SKM-1 treated with dmso at 0.1 percent for 144 hours (cell line): Measurements from ENCODE around the gene GET3.
"Not testable (repeated sequence)": the region's sequence is repeated elsewhere in the genome, so short reads cannot be mapped to it uniquely, and the experiment has no call there.

Source experiments
- DNase-seq: peaks from one replicate; lab custom pipeline; 2025; ENCODE audit not compliant: unreplicated experiment; lab: John Stamatoyannopoulos, UW

The GET3 gene

GRCh38 chr19:12715102-12715501 is 22.2 kb upstream of the GET3 start:
- DNase-seq, result no peak

- no peak for DNase-seq
Measured at GRCh38 chr19:12715929-12716328, 21.4 kb upstream of the GET3 start.

DNA sequence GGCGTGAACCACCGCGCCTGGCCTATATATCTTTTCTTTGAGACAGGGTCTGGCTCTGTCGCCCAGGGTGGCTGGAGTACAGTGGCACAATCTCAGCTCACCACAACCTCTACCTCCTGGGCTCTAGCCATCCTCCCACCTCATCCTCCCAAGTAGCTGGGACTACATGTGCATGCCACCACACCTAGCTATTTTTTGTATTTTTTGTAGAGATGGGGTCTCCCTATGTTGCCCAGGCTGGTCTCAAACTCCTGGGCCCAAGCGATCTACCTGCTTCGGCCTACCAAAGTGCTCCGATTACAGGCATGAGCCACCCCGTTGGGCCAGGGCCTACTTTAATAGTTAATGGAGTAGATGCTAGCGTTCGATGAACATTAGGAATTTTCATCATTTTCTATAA is 17.0 kb upstream of the GET3 start:
- no peak for DNase-seq

DNA sequence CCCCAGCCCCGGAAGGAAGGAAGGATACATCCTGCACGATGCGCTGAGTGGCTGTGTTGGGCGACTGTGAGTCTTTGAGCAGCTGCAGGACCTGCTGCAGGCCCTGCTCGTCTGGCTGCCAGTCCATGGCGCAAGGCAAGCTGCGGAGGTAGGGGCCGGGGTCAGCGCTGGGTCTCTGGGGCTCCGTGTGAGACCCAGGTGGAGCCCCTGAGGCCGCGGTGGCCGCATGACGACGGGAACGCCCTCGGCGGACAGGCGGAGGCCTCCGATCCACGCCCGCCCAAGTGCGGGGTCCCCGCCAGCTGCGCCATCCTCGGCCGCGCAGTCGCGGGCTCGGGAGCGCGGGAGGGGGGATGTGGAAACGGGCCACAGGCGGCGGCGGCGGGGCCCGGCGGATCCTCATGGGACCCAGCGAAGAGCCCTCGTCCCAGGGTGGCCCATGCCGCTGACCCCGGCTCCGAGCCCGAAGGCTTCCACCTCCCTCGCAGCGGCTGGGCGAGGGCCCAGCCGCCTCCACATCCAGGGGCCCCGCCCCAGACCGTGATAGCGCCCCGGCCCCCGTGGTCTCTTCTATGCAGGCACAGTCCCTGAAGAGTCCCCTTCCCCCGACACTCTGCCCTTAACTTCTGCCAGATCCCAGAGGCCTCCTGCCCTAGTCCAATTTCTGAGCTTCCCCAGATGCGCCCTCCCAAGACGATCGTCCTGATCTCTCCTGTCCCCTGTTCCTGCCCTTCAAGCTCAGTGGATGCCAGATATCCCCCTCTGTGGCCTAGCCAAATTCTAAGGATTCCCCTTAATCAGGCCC is 16.2 kb upstream of the GET3 start:
- DNase-seq, result no peak

DNA sequence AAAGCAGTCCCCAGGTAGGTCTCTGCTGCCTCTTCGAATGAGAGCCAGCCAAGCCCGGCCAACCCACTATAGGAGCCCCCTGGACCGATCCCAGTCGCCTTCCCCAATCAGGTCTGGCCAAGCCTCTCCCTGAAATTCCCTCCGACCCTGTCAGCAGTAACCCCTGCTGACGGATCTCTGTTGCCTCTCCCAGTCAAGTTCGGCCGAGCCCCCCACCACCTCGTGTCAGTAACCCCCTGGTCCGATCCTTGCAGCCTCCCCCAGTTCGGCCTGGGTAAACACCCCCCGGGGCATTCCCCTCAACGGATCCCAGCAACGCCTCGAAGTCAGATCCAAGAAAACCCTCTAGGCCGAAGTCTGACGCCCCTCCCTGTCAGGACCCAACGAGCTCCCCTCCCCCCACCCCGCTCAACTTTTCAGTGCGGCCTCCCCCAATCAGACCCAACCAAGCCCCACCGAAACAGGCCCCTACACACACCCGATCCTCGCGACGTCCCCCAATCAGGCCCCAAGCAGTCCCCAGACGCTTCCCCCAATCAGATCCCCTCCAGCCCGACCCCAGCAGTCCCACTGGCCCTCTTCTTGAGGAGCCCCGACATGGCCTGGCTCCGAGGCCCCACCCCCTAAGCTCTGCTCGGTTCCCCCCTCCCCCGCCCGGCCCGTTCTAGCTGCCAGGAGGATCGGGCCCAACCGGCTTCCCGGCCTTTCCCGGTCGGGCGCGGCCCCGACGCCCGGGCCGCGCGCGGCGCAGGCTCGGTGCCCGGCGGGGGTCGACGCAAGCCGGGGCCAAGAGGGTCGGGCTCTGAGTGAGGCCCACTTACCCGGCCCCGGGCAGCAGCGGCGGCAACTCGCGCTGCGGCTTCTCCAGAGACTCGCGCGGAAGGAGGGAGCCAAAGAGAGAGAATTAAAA is 15.4 kb upstream of the GET3 start:
- no peak for DNase-seq

DNA sequence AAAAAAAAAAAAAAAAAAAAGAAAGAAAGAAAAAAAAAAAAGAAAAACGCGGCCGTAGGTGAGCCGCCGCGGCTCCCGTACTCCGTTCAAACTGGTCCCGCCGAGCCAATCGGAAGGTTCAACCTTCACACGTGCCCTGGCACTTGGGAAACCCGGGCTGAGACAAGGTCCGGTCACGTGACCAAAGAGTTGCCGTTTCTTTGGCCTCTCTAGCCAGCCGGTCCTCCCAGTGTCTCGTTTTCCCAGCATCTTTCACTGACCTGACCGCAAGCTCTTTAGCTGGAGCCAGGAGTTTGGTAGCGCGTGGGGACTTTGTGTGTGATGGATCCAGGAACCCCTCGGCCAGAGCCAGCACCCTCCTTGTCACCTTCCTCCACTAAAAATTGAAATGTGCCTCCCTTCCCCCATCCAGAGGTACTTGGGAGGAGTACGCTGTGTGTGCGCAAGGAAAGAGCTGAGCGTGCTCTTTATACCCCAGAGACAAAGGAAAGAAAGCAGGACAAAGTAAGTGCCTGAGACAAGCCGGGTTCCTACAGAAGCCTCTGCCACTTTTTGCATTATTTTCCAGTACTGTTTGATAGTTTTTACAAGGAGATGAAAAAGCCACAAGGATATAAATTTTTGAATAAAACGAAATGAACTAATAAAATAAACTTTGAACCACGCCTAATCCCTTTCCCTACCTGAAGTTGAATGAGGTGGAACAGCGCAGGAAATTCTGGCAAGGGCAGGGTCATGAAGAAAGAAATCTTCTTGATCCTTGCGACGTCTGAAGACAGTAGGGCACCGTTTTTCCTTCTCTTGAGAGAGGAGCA is 14.5 kb upstream of the GET3 start:
- DNase-seq, result peak; percentile 97

- DNase-seq, result no peak
Measured at GRCh38 chr19:12723381-12723640, 14.0 kb upstream of the GET3 start.

DNA sequence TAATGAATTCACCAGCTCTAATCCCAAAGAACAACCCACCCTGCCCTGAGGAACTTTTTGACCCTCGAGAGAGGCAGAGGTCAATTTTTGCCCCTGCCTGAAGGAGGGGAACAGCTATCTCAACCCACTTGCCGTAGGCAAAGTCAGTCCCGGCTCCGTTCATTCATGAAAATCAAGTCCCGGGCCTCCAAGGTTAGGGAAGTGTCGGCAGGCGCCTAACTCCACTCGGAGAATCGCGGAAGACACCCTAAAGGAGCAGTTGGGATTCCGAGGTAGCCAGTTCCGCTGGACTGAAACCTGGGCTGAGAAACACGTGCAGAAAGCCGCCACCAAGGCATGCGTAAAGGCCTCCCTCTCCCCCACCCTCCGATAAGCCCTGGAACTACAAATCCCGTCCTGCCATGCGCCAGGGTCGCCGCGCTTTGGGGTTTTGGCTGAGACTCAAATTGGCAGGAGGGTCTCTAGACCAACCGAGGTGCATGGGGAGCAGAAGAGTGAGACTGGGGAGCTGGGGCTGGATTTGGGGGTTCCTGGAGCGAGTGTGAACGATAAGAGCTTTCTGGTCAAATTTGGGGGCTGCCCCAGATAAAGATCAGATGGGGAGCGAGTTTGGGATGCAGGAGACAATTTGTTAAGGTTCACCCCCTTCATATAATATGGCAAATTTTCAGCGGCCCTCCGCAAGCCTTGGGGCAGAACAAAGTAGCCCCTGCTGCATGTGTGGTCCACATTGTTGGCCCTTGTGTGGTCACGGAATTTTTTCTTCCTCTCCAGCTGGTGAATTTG is 13.5 kb upstream of the GET3 start, which contains the start of gene TNPO2:
Gene TNPO2 (minus strand): TSS at position 292 of the 786 bp plus-strand sequence. CDS start 2,955 bp downstream, outside the sequence.
- peak; percentile 68 for DNase-seq

DNA sequence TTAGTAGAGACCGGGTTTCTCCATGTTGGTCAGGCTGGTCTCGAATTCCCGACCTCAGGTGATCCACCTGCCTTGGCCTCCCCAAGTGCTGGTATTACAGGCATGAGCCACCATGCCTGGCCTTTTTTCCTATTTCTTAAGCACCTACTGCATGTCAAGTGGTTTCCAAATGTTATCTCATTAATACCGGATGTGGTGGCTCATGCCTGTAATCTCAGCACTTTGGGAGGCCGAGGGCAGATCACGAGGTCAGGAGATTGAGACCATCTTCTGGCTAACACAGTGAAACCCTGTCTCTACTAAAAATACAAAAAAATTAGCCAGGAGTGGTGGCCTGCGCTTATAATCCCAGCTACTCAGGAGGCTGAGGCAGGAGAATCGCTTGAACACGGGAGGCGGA is 11.7 kb upstream of the GET3 start:
- not testable (repeated sequence) for DNase-seq

DNA sequence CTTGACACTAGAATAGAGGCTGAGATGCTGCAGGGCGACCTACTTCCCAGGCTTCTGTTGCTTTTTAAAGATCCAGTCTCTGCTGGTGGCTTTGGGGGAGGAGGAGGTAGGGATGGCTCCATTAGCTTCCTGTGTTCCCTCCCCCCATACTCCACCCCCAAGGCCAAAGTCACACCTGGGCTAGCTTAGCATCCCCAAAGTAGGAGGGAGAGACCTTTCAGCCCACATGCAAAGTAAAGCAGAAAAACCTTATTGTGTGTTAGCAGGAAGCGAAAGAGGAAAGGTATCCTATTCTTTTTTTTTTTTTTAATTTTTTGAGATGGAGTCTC is 10.3 kb upstream of the GET3 start:
- no peak for DNase-seq

- no peak for DNase-seq
Measured at GRCh38 chr19:12727745-12728433, 9.4 kb upstream of the GET3 start.

DNA sequence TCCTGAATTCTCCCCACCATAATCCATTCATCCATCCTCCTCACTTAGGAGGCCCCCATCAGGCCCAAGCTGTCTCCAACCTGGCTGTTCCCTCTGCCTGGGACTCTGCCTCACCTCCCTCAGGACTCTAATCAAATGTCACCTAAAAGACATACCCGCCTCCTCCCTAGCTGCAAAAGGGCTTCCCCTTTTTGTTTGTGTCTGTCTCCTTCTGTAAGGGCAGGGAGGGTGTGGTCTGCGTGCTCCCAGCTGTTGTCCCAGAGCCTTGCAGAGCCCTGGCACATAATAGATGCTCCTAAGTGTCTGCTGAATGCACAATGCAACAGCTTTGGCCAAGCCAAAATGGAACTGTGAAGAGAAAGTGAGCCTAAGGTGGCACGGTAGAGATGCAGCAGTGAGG is 7.2 kb upstream of the GET3 start:
- no peak for DNase-seq

- DNase-seq, result no peak
Measured at GRCh38 chr19:12731337-12731736, 6.0 kb upstream of the GET3 start.

- peak; percentile 65 for DNase-seq
Measured at GRCh38 chr19:12733369-12734214, 3.7 kb upstream of the GET3 start.

DNA sequence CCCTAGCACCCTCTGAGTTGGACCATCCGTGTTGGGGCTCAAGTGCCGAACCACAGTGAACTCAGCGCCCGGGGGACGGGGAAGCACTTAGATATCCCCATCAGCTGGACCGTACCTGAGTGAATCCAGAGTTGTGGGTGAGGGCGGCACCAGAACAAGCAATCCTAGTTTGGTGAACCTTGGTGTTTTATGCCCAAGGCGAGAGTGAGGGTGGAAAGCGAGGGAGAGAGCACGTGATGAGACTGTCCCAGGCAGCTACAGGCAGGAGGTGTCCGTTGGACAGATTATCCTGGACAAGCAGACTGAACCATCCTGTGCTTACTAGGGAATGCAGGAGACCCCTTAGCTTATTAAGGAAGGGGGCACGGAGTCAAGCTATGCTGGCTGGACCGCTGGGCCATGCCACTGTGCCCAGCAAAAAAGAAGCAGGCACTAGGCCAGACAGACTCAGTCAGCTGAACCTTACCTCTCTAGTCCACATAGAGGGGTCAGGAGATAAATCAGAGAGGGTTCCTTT is 596 bp downstream of the GET3 start:
- DNase-seq, result no peak

GRCh38 chr19:12745166-12745897 is 8.0 kb downstream of the GET3 start:
- no peak for DNase-seq

DNA sequence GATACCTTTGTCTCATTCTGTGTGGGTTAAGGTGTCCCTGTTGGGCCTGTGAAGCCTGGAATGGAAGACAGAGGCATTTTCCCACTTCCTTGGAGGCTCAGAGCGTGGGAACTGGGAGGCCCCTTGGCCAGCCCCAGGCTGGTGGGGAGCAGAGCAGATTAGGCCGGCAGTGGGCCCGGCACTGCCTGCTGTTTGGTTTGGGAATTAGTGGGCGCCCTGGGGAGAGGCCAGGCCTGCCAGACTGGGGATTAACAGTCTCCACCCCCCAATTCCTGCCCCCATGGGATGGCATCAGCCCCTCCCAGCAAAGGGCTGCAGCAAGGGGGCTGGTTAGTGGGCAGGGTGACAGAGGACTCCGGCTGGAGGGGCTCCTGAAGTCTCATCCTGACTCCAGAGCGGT is 11.2 kb downstream of the GET3 start:
- DNase-seq, result no peak

GRCh38 chr19:12749938-12750521 is 12.7 kb downstream of the GET3 start:
- peak; percentile 92 for DNase-seq
